NCI-H1694 (cell line): ENCODE measurements around the gene TNIK.
"Not testable (repeated sequence)": the region's sequence is repeated elsewhere in the genome, so short reads cannot be mapped to it uniquely, and the experiment has no call there.

ENCODE experiments used
- DNase-seq: peaks from one replicate; lab custom pipeline; 2025; lab: John Stamatoyannopoulos, UW

TNIK gene

GRCh38 chr3:171384101-171384891 is 75.9 kb downstream of the TNIK start:
- no peak for DNase-seq

GRCh38 chr3:171383206-171384018 is 76.8 kb downstream of the TNIK start:
- no peak for DNase-seq

- DNase-seq = not testable (repeated sequence)
Observed at GRCh38 chr3:171382347-171382746, 77.9 kb downstream of the TNIK start.

GRCh38 chr3:171380711-171381425 is 79.3 kb downstream of the TNIK start:
- DNase-seq = no peak

GRCh38 chr3:171379961-171380483 is 80.2 kb downstream of the TNIK start:
- DNase-seq = no peak

GRCh38 chr3:171379281-171379680 is 80.9 kb downstream of the TNIK start:
- DNase-seq = no peak

- DNase-seq = no peak
Observed at GRCh38 chr3:171378586-171378985, 81.6 kb downstream of the TNIK start.

- no peak for DNase-seq
Observed at GRCh38 chr3:171377859-171378258, 82.3 kb downstream of the TNIK start.

GRCh38 chr3:171376596-171376947 is 83.6 kb downstream of the TNIK start:
- DNase-seq = no peak

- no peak for DNase-seq
Observed at GRCh38 chr3:171375666-171376595, 84.3 kb downstream of the TNIK start.

- no peak for DNase-seq
Observed at GRCh38 chr3:171374661-171375285, 85.4 kb downstream of the TNIK start.

- no peak for DNase-seq
Observed at GRCh38 chr3:171374260-171374659, 85.9 kb downstream of the TNIK start.

- no peak for DNase-seq
Observed at GRCh38 chr3:171373711-171374110, 86.5 kb downstream of the TNIK start.

GRCh38 chr3:171372694-171373093 is 87.5 kb downstream of the TNIK start:
- no peak for DNase-seq

- no peak for DNase-seq
Observed at GRCh38 chr3:171371354-171371753, 88.9 kb downstream of the TNIK start.

GRCh38 chr3:171369156-171369555 is 91.0 kb downstream of the TNIK start:
- no peak for DNase-seq

- DNase-seq = not testable (repeated sequence)
Observed at GRCh38 chr3:171366738-171367137, 93.5 kb downstream of the TNIK start.

- DNase-seq = no peak
Observed at GRCh38 chr3:171366043-171366442, 94.2 kb downstream of the TNIK start.

GRCh38 chr3:171365489-171365888 is 94.7 kb downstream of the TNIK start:
- peak; percentile 7 for DNase-seq

- DNase-seq = no peak
Observed at GRCh38 chr3:171364500-171364899, 95.7 kb downstream of the TNIK start.

- no peak for DNase-seq
Observed at GRCh38 chr3:171363202-171363601, 97.0 kb downstream of the TNIK start.
